GM23338 (cell line): ENCODE results near the gene MARCHF2.

Experiments
- EZH2 ChIP-seq: fragments of 200-600 bp; sonication (generic); IDR thresholded peaks from one replicate; pipeline ENCODE4 v1.8.0; 2017; ENCODE audit warnings: antibody characterized with exemption, mild to moderate bottlenecking, low read depth; ENCODE audit not compliant: unreplicated experiment
- EZH2phosphoT487 ChIP-seq: fragments of 200-600 bp; sonication (generic); IDR thresholded peaks from one replicate; pipeline ENCODE4 v1.8.1; 2018; ENCODE audit warnings: antibody characterized with exemption; ENCODE audit not compliant: unreplicated experiment
- JUNB ChIP-seq: IDR thresholded peaks from one replicate; pipeline ENCODE4 v1.6.1; 2016; ENCODE audit warnings: antibody characterized with exemption; ENCODE audit not compliant: unreplicated experiment
- NANOG ChIP-seq: IDR thresholded peaks from 2 replicates; pipeline ENCODE4 v1.6.1; 2016; ENCODE audit warnings: antibody characterized with exemption, borderline replicate concordance
- POLR2AphosphoS5 ChIP-seq: IDR thresholded peaks from 2 replicates; pipeline ENCODE4 v1.6.1; 2016; ENCODE audit warnings: antibody characterized with exemption, low read depth
- STAT1 ChIP-seq: IDR thresholded peaks from one replicate; pipeline ENCODE4 v1.6.1; 2016; ENCODE audit warnings: antibody characterized with exemption; ENCODE audit not compliant: unreplicated experiment
- ZNF114 ChIP-seq: fragments of 250-450 bp; sonication (Bioruptor Pico); IDR thresholded peaks from 2 replicates; pipeline ENCODE4 v1.5.0; 2020; ENCODE audit warnings: mild to moderate bottlenecking, moderate library complexity
- TF ChIP-seq, protein P1 (sequence below): IDR thresholded peaks from one replicate; pipeline ENCODE4 v1.6.1; 2018; ENCODE audit warnings: antibody characterized with exemption; ENCODE audit not compliant: unreplicated experiment
- TF ChIP-seq, protein P2 (sequence below), 2 experiments: fragments of 200-600 bp in 1 of 2; sonication (generic) in 1 of 2; conservative IDR thresholded peaks; 2 replicates each; pipeline versions ENCODE4 v1.5.1 to v1.6.1; 2016 to 2017; ENCODE audit warnings: antibody characterized with exemption in 2 of 2, low read depth in 2 of 2, mild to moderate bottlenecking in 2 of 2, moderate library complexity in 1 of 2
- TF ChIP-seq, protein P3 (sequence below): IDR thresholded peaks from 2 replicates; pipeline ENCODE4 v1.6.1; 2016; ENCODE audit warnings: antibody characterized with exemption

DNA sequence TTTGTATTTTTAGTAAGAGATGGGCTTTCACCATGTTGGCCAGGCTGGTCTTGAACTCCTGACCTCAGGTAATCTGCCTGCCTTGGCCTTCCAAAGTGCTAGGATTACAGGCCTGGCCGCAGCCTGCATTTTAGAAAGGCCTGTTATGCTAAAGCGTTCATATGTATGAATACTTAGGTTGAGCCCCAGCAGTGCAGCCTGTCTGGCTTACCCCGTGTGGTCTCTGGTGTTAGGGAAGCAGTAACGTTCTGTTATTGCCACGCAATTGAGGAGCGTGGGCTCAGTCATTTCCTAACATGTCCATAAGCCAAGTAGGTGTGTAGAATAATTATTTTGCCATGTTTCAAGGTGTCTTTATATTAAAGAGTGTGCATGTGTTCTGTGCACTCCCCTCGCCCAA lies 46.0 kb downstream of the MARCHF2 start:
- TF ChIP-seq EZH2phosphoT487 (no peak), EZH2 (no peak), ZNF114 (CRISPR knock-in tag) (no peak), POLR2AphosphoS5 (no peak), JUNB (no peak), NANOG (no peak), STAT1 (no peak)
- TF ChIP-seq, protein P1, sequence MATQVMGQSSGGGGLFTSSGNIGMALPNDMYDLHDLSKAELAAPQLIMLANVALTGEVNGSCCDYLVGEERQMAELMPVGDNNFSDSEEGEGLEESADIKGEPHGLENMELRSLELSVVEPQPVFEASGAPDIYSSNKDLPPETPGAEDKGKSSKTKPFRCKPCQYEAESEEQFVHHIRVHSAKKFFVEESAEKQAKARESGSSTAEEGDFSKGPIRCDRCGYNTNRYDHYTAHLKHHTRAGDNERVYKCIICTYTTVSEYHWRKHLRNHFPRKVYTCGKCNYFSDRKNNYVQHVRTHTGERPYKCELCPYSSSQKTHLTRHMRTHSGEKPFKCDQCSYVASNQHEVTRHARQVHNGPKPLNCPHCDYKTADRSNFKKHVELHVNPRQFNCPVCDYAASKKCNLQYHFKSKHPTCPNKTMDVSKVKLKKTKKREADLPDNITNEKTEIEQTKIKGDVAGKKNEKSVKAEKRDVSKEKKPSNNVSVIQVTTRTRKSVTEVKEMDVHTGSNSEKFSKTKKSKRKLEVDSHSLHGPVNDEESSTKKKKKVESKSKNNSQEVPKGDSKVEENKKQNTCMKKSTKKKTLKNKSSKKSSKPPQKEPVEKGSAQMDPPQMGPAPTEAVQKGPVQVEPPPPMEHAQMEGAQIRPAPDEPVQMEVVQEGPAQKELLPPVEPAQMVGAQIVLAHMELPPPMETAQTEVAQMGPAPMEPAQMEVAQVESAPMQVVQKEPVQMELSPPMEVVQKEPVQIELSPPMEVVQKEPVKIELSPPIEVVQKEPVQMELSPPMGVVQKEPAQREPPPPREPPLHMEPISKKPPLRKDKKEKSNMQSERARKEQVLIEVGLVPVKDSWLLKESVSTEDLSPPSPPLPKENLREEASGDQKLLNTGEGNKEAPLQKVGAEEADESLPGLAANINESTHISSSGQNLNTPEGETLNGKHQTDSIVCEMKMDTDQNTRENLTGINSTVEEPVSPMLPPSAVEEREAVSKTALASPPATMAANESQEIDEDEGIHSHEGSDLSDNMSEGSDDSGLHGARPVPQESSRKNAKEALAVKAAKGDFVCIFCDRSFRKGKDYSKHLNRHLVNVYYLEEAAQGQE: no peak
- TF ChIP-seq, protein P2, sequence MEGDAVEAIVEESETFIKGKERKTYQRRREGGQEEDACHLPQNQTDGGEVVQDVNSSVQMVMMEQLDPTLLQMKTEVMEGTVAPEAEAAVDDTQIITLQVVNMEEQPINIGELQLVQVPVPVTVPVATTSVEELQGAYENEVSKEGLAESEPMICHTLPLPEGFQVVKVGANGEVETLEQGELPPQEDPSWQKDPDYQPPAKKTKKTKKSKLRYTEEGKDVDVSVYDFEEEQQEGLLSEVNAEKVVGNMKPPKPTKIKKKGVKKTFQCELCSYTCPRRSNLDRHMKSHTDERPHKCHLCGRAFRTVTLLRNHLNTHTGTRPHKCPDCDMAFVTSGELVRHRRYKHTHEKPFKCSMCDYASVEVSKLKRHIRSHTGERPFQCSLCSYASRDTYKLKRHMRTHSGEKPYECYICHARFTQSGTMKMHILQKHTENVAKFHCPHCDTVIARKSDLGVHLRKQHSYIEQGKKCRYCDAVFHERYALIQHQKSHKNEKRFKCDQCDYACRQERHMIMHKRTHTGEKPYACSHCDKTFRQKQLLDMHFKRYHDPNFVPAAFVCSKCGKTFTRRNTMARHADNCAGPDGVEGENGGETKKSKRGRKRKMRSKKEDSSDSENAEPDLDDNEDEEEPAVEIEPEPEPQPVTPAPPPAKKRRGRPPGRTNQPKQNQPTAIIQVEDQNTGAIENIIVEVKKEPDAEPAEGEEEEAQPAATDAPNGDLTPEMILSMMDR (conservative IDR thresholded peaks at IDR 0.05; ENCODE audit: low read depth in 2 of 2): no peak
- TF ChIP-seq, protein P3, sequence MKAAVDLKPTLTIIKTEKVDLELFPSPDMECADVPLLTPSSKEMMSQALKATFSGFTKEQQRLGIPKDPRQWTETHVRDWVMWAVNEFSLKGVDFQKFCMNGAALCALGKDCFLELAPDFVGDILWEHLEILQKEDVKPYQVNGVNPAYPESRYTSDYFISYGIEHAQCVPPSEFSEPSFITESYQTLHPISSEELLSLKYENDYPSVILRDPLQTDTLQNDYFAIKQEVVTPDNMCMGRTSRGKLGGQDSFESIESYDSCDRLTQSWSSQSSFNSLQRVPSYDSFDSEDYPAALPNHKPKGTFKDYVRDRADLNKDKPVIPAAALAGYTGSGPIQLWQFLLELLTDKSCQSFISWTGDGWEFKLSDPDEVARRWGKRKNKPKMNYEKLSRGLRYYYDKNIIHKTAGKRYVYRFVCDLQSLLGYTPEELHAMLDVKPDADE: no peak
